ENCODE measurements around the gene POU6F1.

The POU6F1 gene

GRCh38 chr12:51210690-51211395, 7.0 kb downstream of the POU6F1 start:
- no peak for DNase-seq
- no peaks in the 10 kb centered on the region for H3K9me3 ChIP-seq (ENCODE audit: insufficient read depth, low read depth, low read length)
- WGBS (ENCODE audit: extremely low coverage, insufficient coverage, insufficient read length) = no CpG with 5 or more reads among the region's 2 CpGs
- no peak overlapping the region for H3K18ac ChIP-seq (ENCODE audit: low read length)
- H3K23ac ChIP-seq (ENCODE audit: low read length) = no peak overlapping the region
- H4K91ac ChIP-seq (ENCODE audit: low read depth, low read length) = no peak overlapping the region
- no peaks in the 10 kb centered on the region for H3K79me1 ChIP-seq (ENCODE audit: low read length)
- H2AFZ ChIP-seq (ENCODE audit: insufficient read depth, low read length, poor library complexity) = no peak overlapping the region
- H2AK5ac ChIP-seq (ENCODE audit: low read length) = no peak overlapping the region
- H3K4me1 ChIP-seq (ENCODE audit: control insufficient read depth in 1 of 2, insufficient read depth in 2 of 2, low read length in 2 of 2) = no peaks in the 10 kb centered on the region
- no peak overlapping the region for H3K9ac ChIP-seq (ENCODE audit: low read length)
- no peak overlapping the region for H3K4ac ChIP-seq (ENCODE audit: low read depth, low read length)
- H3K79me2 ChIP-seq (ENCODE audit: control insufficient read depth, insufficient read depth, low read length, poor library complexity) = no peaks in the 10 kb centered on the region
- H3K4me2 ChIP-seq (ENCODE audit: low read length) = no peak overlapping the region
- no peak overlapping the region for H4K8ac ChIP-seq (ENCODE audit: low read depth, low read length)
- H3K14ac ChIP-seq (ENCODE audit: low read length) = no peak overlapping the region
- H2BK120ac ChIP-seq (ENCODE audit: insufficient read depth, low read length, poor library complexity) = no peak overlapping the region
- no peak overlapping the region for H4K12ac ChIP-seq (ENCODE audit: low read depth, low read length)
- H3K27me3 ChIP-seq (ENCODE audit: insufficient read depth, low read length) = no peaks in the 10 kb centered on the region
- no peak overlapping the region for H3K4me3 ChIP-seq (ENCODE audit: low read depth, low read length)
- no peak overlapping the region for H2BK12ac ChIP-seq (ENCODE audit: low read length)
- H3K27ac ChIP-seq (ENCODE audit: low read depth, low read length) = no peak overlapping the region
- H2BK5ac ChIP-seq (ENCODE audit: low read depth, low read length, poor library complexity) = no peak overlapping the region
- no peaks in the 10 kb centered on the region for H3K36me3 ChIP-seq (ENCODE audit: control insufficient read depth in 1 of 2, insufficient read depth in 2 of 2, low read length in 2 of 2)

- H3K9ac ChIP-seq (ENCODE audit: low read length) = no peak overlapping the region
- H3K23ac ChIP-seq (ENCODE audit: low read length) = no peak overlapping the region
- H2BK12ac ChIP-seq (ENCODE audit: low read length) = no peak overlapping the region
- no peak overlapping the region for H4K12ac ChIP-seq (ENCODE audit: low read depth, low read length)
- H3K14ac ChIP-seq (ENCODE audit: low read length) = no peak overlapping the region
- H4K91ac ChIP-seq (ENCODE audit: low read depth, low read length) = no peak overlapping the region
- H2BK120ac ChIP-seq (ENCODE audit: insufficient read depth, low read length, poor library complexity) = no peak overlapping the region
- no peak for DNase-seq
- no peaks in the 10 kb centered on the region for H3K36me3 ChIP-seq (ENCODE audit: control insufficient read depth in 1 of 2, insufficient read depth in 2 of 2, low read length in 2 of 2)
- H3K9me3 ChIP-seq (ENCODE audit: insufficient read depth, low read depth, low read length) = no peaks in the 10 kb centered on the region
- H3K79me2 ChIP-seq (ENCODE audit: control insufficient read depth, insufficient read depth, low read length, poor library complexity) = no peaks in the 10 kb centered on the region
- no peaks in the 10 kb centered on the region for H3K4me1 ChIP-seq (ENCODE audit: control insufficient read depth in 1 of 2, insufficient read depth in 2 of 2, low read length in 2 of 2)
- H2AK5ac ChIP-seq (ENCODE audit: low read length) = no peak overlapping the region
- no peaks in the 10 kb centered on the region for H3K79me1 ChIP-seq (ENCODE audit: low read length)
- no peak overlapping the region for H3K4me3 ChIP-seq (ENCODE audit: low read depth, low read length)
- H2BK5ac ChIP-seq (ENCODE audit: low read depth, low read length, poor library complexity) = no peak overlapping the region
- no peak overlapping the region for H3K4ac ChIP-seq (ENCODE audit: low read depth, low read length)
- H3K4me2 ChIP-seq (ENCODE audit: low read length) = no peak overlapping the region
- no peak overlapping the region for H2AFZ ChIP-seq (ENCODE audit: insufficient read depth, low read length, poor library complexity)
- no peak overlapping the region for H3K18ac ChIP-seq (ENCODE audit: low read length)
- no peak overlapping the region for H3K27ac ChIP-seq (ENCODE audit: low read depth, low read length)
- no CpG with 5 or more reads among the region's 2 CpGs for WGBS (ENCODE audit: extremely low coverage, insufficient coverage, insufficient read length)
- H3K27me3 ChIP-seq (ENCODE audit: insufficient read depth, low read length) = no peaks in the 10 kb centered on the region
- no peak overlapping the region for H4K8ac ChIP-seq (ENCODE audit: low read depth, low read length)
These were observed 8.6 kb downstream of the POU6F1 start for GRCh38 chr12:51209259-51209658.

GRCh38 chr12:51208016-51208660, 9.7 kb downstream of the POU6F1 start:
- Histone ChIP-seq H3K14ac (ENCODE audit: low read length) (no peak overlapping the region), H4K91ac (ENCODE audit: low read depth, low read length) (no peak overlapping the region), H3K79me2 (ENCODE audit: control insufficient read depth, insufficient read depth, low read length, poor library complexity) (no peaks in the 10 kb centered on the region), H3K27ac (ENCODE audit: low read depth, low read length) (no peak overlapping the region), H2BK5ac (ENCODE audit: low read depth, low read length, poor library complexity) (no peak overlapping the region), H2BK120ac (ENCODE audit: insufficient read depth, low read length, poor library complexity) (no peak overlapping the region), H2BK12ac (ENCODE audit: low read length) (no peak overlapping the region), H3K36me3 (ENCODE audit: control insufficient read depth in 1 of 2, insufficient read depth in 2 of 2, low read length in 2 of 2) (no peaks in the 10 kb centered on the region), H3K79me1 (ENCODE audit: low read length) (no peaks in the 10 kb centered on the region), H3K4me3 (ENCODE audit: low read depth, low read length) (no peak overlapping the region), H2AK5ac (ENCODE audit: low read length) (no peak overlapping the region), H3K23ac (ENCODE audit: low read length) (no peak overlapping the region), H3K9ac (ENCODE audit: low read length) (no peak overlapping the region), H3K9me3 (ENCODE audit: insufficient read depth, low read depth, low read length) (no peaks in the 10 kb centered on the region), H2AFZ (ENCODE audit: insufficient read depth, low read length, poor library complexity) (no peak overlapping the region), H3K4me2 (ENCODE audit: low read length) (no peak overlapping the region), H3K4me1 (ENCODE audit: control insufficient read depth in 1 of 2, insufficient read depth in 2 of 2, low read length in 2 of 2) (no peaks in the 10 kb centered on the region), H4K8ac (ENCODE audit: low read depth, low read length) (no peak overlapping the region), H3K18ac (ENCODE audit: low read length) (no peak overlapping the region), H3K4ac (ENCODE audit: low read depth, low read length) (no peak overlapping the region), H3K27me3 (ENCODE audit: insufficient read depth, low read length) (no peaks in the 10 kb centered on the region), H4K12ac (ENCODE audit: low read depth, low read length) (no peak overlapping the region)
- DNase-seq = no peak
- WGBS (ENCODE audit: extremely low coverage, insufficient coverage, insufficient read length) = no CpG with 5 or more reads among the region's 7 CpGs

GRCh38 chr12:51205350-51205749, 12.5 kb downstream of the POU6F1 start:
- Histone ChIP-seq H2AK5ac (ENCODE audit: low read length) (no peak overlapping the region), H2BK12ac (ENCODE audit: low read length) (no peak overlapping the region), H3K4me3 (ENCODE audit: low read depth, low read length) (no peak overlapping the region), H3K79me2 (ENCODE audit: control insufficient read depth, insufficient read depth, low read length, poor library complexity) (no peaks in the 10 kb centered on the region), H3K4me1 (ENCODE audit: control insufficient read depth in 1 of 2, insufficient read depth in 2 of 2, low read length in 2 of 2) (no peaks in the 10 kb centered on the region), H2AFZ (ENCODE audit: insufficient read depth, low read length, poor library complexity) (no peak overlapping the region), H4K8ac (ENCODE audit: low read depth, low read length) (no peak overlapping the region), H3K27me3 (ENCODE audit: insufficient read depth, low read length) (no peaks in the 10 kb centered on the region), H3K27ac (ENCODE audit: low read depth, low read length) (no peak overlapping the region), H4K91ac (ENCODE audit: low read depth, low read length) (no peak overlapping the region), H4K12ac (ENCODE audit: low read depth, low read length) (no peak overlapping the region), H3K79me1 (ENCODE audit: low read length) (no peaks in the 10 kb centered on the region), H3K14ac (ENCODE audit: low read length) (no peak overlapping the region), H3K4me2 (ENCODE audit: low read length) (no peak overlapping the region), H2BK5ac (ENCODE audit: low read depth, low read length, poor library complexity) (no peak overlapping the region), H3K36me3 (ENCODE audit: control insufficient read depth in 1 of 2, insufficient read depth in 2 of 2, low read length in 2 of 2) (no peaks in the 10 kb centered on the region), H3K4ac (ENCODE audit: low read depth, low read length) (no peak overlapping the region), H3K18ac (ENCODE audit: low read length) (no peak overlapping the region), H3K9me3 (ENCODE audit: insufficient read depth, low read depth, low read length) (no peaks in the 10 kb centered on the region), H2BK120ac (ENCODE audit: insufficient read depth, low read length, poor library complexity) (no peak overlapping the region), H3K9ac (ENCODE audit: low read length) (no peak overlapping the region), H3K23ac (ENCODE audit: low read length) (no peak overlapping the region)
- no peak for DNase-seq
- WGBS (ENCODE audit: extremely low coverage, insufficient coverage, insufficient read length) = no CpG with 5 or more reads among the region's 6 CpGs

All from trophoblast cell (in vitro differentiated cells and primary cell).